Measurements from ENCODE around the gene MC2R. TPM values are rescaled to one million over a fixed set of nuclear protein-coding genes. Genes with fewer than 3 reads are reported as not detected.

The MC2R gene
- total RNA-seq, 2 donors from 2014 or later: not detected

DNA sequence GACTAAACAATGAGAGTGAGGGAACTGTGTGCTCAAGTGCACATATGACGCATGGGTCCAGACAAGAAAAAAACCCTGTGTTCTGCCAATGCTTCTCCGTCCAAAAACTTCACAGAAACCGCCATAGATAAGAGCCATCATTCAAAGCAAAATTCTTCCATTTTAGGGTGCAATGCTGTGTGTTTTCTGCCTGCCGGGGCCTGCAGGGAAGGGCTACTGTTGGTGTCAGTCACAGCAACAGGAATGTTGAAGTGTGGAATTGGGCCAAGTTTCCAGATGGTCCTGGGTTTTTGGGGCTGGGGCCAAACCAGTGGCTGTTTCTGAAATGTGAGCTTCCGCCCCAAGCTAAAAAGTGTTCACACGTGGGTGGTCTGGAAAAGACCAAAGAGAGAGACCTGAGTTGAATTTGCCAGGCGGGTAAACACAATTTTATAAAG is 677 bp upstream of the MC2R start:
- Histone ChIP-seq H3K27me3 (no peaks in the 10 kb centered on the region), H3K4me1 (no peaks in the 10 kb centered on the region), H3K27ac (no peak overlapping the region), H3K9me3 (no peaks in the 10 kb centered on the region), H3K4me3 (no peak overlapping the region), H3K36me3 (no peaks in the 10 kb centered on the region)
- no peak for DNase-seq (ENCODE audit: low spot score)
- no peak for TF ChIP-seq CTCF (IDR thresholded peaks at IDR 0.05)

DNA sequence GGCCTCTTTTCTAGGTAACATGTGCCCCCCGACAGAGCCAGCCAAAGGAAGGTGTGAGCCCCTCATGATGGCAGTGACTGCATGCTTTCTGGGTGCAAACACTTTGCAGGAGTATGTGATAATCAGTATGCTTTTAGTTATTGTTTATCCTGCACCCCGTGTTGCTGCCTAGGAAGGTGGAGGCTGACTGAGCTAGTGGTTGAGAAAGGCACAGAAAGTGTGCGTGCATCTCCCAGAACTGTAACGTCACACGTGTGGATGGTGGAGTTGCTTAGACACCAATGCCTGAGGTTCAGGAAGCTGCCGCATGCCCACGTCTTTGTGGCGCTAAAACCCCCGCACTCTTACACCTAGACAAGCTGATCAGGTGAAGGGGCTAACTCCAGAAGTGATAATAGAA is 580 bp downstream of the MC2R start:
- no peak overlapping the region for H3K27ac ChIP-seq
- TF ChIP-seq CTCF (IDR thresholded peaks at IDR 0.05): no peak
- H3K36me3 ChIP-seq: no peaks in the 10 kb centered on the region
- no peaks in the 10 kb centered on the region for H3K9me3 ChIP-seq
- no peaks in the 10 kb centered on the region for H3K4me1 ChIP-seq
- DNase-seq (ENCODE audit: low spot score): no peak
- no peaks in the 10 kb centered on the region for H3K27me3 ChIP-seq
- H3K4me3 ChIP-seq: no peak overlapping the region

GRCh38 chr18:13914170-13914569 is 1.2 kb downstream of the MC2R start:
- DNase-seq (ENCODE audit: low spot score): no peak
- no peaks in the 10 kb centered on the region for H3K9me3 ChIP-seq
- no peak overlapping the region for H3K4me3 ChIP-seq
- TF ChIP-seq CTCF (IDR thresholded peaks at IDR 0.05): no peak
- no peak overlapping the region for H3K27ac ChIP-seq
- H3K4me1 ChIP-seq: no peaks in the 10 kb centered on the region
- H3K36me3 ChIP-seq: no peaks in the 10 kb centered on the region
- H3K27me3 ChIP-seq: no peaks in the 10 kb centered on the region

DNA sequence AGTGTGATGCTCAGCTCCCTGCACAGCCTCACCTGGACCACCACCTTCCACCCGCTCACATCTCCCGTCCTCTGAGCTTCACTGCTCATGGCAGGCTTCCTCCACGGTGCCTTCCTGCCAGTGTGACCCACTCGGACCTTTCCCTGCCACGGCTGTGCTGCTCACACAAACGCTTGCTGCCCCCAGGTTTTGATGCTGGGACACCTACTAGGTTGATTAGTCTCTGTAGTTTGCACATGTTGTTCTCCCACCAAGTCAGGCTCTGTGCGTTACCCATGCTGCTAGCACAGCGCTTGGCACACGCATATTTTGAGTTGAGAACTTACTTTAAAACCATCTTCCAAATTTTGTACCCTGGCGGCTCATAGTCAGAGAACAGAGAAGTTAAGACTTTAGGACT is 2.1 kb downstream of the MC2R start:
- Histone ChIP-seq H3K36me3 (no peaks in the 10 kb centered on the region), H3K9me3 (no peaks in the 10 kb centered on the region), H3K27me3 (no peaks in the 10 kb centered on the region), H3K27ac (no peak overlapping the region), H3K4me3 (no peak overlapping the region), H3K4me1 (no peaks in the 10 kb centered on the region)
- DNase-seq (ENCODE audit: low spot score): no peak
- TF ChIP-seq CTCF (IDR thresholded peaks at IDR 0.05): no peak

DNA sequence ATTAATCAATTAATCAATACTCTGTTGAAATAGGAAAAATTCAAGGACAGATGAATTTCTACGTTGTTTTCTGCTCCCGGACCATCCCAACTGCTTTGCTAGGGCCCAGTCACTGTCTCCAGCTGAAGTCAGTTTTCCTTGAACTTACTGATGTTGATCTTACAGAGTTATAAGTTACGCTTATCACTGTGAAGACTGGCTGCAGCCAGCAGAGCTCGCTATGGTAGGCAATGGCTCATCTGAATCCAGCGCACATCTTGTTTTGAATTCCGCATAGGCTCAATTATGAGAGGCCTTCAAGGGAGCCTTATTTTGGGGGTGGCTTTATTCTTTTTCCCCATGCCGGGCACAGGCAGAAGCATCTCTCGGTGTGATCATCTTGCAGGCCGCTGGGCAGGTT is 2.7 kb downstream of the MC2R start:
- Histone ChIP-seq H3K27ac (no peak overlapping the region), H3K27me3 (no peaks in the 10 kb centered on the region), H3K4me1 (no peaks in the 10 kb centered on the region), H3K36me3 (no peaks in the 10 kb centered on the region), H3K9me3 (no peaks in the 10 kb centered on the region), H3K4me3 (no peak overlapping the region)
- DNase-seq (ENCODE audit: low spot score): no peak
- TF ChIP-seq CTCF (IDR thresholded peaks at IDR 0.05): no peak

GRCh38 chr18:13910986-13911385 is 4.3 kb downstream of the MC2R start:
- H3K4me3 ChIP-seq: no peak overlapping the region
- H3K27ac ChIP-seq: no peak overlapping the region
- no peaks in the 10 kb centered on the region for H3K4me1 ChIP-seq
- H3K27me3 ChIP-seq: no peaks in the 10 kb centered on the region
- DNase-seq (ENCODE audit: low spot score): no peak
- no peaks in the 10 kb centered on the region for H3K36me3 ChIP-seq
- no peaks in the 10 kb centered on the region for H3K9me3 ChIP-seq
- TF ChIP-seq CTCF (IDR thresholded peaks at IDR 0.05): no peak
